ENCODE measurements around the gene ZNF407.

DNA sequence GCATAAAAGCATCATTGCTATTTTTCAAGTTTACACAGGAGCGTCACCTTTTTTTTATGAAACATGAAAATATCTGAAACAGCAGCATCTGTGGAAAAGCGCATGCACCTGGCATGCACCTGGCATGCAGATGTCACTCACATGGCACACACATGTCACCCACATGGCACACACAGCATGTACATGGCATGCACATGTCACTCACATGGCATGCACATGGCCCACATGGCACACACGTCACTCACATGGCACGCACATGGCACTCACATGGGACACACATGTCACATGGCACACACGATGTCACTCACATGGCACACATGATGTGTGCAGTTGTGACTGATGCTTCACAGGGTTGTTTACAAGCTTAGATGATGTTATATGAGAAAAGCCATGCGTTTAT lies 188.0 kb downstream of the ZNF407 start:
- TF ChIP-seq EP300 (IDR thresholded peaks at IDR 0.05) = no peak
- no peak for TF ChIP-seq POLR2A (IDR thresholded peaks at IDR 0.05)

All from stomach (tissue), 4 donors.